GM19023 (cell line): ENCODE data around the gene C6orf89.
A peak's percentile ranks its signal among the peaks of the same experiment; 100 is the strongest.

Source experiments
- ATAC-seq: cut with Tn5 transposase; IDR thresholded peaks from one replicate; pipeline ENCODE4 v1.9.1; 2021; ENCODE audit warnings: mild to moderate bottlenecking, moderate library complexity; ENCODE audit not compliant: unreplicated experiment

C6orf89 gene

DNA sequence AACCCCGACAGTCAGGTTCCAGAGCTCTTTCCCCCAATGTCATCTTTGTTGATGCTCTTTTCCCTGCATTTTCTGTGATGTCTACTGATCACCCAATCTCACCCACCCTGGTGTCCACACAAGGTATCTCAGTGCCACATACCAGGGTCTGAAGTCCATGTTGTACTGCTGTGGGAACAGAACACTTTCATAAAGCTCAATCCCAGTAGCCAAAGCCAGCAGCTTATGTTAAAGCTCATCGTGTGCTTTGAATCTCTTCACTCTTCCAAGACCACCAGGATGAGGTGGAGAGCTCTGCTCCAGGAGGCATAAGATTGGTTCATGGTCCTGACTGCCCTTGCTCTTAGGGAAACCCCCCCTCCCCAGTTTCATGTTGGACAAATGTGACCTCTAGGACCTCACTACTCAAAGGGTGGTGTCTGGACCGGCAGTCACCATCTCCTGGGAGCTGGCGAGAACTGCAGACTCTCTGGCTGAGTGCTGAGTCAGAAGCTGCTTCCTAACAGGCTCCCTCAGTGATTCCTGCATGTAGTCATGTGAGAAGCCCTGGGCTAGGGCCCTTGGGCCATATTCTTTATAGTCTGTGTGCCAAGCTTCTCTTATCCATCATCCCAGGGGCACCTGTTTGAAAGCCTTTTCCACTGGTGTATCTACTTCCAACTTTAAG lies 33.1 kb upstream of the C6orf89 start:
- no peak for ATAC-seq

DNA sequence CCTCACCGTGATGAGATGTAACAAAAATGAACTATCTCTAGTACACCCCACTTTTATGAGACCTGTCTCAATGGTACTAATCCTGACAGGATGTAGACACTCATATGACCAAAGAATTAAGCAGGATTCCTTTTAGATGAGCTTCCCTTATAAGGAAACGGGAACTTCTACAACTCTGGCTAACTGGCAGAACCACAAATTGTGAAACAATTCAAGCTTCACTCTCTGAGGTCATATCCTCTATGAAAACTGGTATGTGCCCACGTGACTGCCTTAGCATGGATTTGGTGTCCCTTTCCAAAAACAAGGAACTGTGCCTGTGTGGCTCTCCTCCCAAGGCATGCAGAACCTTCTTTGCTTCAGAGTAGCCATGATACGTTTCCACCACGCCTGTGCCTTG lies 32.4 kb upstream of the C6orf89 start:
- no peak for ATAC-seq

DNA sequence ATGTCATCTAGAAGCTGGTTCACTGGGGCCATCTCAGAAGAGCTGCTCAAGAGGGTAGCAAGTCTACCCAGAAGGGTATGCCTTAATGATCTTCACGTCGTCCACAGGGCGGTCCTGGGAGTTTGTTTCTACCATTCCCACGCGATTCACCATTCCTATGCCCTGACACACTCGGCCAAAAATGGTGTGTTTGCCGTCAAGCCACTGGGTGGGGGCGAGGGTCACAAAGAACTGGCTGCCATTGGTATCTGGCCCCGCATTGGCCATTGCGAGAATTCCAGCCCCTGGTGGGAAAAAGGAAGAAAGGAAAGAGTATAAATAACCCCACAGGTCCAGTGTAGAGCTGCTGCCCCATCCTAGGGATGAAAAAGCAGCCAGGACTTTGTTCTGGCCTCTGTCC lies 30.0 kb upstream of the C6orf89 start:
- ATAC-seq = no peak

DNA sequence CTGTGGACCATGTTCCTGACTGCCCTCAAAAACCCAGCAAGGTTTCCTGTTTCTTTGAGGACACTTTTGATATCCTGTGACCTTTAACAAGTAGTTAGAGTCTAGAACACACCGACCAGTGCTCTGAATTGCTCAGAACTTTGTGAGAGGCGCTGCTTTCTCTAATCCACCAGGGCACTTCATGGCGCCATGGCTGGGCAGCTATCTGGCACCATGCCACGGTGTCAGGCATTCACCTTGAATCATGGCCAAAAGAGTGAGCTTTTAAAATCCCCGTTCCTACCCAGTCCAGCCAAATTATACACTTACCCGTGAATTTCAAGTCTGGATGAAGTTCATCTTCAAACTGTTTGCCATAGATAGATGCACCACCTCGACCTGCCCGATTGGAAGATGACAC lies 29.5 kb upstream of the C6orf89 start:
- ATAC-seq = no peak

DNA sequence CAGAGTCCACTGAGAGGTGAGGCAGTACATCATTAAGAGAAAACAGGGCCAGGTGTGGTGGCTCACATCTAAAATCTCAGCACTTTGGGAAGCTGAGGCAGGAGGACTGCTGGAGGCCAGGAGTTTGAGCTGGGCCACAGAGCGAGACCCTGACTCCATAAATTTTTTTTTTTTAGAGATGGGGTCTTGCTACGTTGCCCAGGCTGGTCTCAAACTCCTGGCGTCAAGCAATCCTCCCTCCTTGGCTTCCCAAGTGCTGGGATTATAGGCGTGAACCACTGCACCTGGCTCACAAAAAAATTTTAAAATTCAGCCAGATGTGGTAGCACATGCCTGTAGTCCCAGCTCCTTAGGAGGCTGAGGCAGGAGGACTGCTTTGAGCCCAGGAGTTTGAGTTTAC lies 28.4 kb upstream of the C6orf89 start:
- no peak for ATAC-seq

DNA sequence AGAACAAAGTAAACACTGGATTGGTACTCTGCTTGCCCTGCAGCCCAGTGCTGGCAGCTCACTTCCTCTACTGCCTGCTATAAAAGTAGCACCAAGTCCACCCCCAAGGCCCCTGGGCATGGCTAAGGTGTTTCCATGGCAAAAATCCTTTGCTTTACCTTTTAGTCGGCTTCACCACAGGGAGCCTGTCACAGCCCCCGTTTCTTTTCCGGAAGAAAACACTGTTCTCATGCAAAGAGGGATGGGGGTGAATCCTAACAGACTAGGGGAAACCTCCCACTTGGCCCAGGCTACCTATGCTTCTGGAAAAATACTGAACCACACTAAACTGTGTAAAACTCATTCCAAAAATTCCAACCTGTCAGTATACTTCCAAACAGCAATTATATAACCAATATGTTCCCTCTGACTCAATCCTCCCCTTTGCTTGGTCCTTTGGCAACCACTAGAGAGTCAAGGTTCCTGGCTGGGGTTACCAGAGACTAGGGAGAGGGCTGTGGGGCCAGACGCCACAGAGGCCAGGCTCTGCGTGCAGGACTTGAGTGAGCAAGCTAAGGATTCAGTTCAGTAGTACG lies 27.3 kb upstream of the C6orf89 start:
- ATAC-seq = no peak

DNA sequence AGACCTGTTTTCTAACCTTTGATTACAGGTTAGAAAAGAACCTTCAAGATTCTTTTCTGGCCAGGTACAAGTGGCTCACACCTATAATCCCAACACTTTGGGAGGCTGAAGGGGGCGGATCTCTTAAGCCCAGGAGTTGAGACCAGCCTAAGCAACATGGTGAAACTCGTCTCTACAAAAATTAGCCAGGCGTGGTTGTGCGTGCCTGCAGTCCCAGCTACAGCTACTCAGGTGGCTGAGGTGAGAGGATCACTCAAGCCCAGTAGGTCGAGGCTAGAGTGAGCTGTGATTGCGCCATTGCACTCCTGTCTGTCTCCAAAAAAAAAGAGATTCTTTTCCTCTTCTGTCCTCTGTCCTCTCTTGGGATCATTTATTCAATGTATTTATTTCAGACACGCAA lies 25.6 kb upstream of the C6orf89 start:
- no peak for ATAC-seq

DNA sequence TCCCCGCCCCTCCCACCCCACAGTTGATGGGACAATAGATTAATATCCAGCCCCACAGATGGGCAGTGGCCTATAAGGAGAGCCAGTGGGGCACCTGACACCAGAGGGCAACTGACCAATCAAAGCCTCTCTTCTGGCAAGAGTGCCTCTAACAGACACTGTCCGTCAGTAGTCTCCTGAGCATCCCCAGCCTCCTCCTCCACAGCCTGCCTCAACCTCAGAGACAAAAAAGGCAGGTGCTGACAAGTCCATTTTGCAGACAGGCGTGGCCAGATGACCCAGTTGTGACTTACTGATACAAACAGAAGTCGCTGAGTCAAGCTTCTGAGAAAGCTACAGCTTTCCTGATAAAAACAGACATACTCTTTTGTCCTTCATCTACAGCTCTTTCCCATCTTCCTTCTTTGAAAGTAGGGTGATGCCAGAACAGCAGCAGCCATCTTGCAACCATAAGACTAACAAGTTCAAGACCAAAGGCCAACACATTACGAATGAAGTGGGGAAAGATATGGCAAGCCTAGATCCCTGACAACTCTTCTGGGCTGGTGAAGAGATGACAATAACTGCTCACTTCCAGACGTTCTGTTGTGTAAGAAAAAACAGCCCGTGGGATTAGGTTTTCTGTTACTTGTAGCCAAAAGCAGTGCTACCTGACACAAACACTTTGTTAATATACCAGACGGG lies 23.4 kb upstream of the C6orf89 start:
- ATAC-seq = no peak

DNA sequence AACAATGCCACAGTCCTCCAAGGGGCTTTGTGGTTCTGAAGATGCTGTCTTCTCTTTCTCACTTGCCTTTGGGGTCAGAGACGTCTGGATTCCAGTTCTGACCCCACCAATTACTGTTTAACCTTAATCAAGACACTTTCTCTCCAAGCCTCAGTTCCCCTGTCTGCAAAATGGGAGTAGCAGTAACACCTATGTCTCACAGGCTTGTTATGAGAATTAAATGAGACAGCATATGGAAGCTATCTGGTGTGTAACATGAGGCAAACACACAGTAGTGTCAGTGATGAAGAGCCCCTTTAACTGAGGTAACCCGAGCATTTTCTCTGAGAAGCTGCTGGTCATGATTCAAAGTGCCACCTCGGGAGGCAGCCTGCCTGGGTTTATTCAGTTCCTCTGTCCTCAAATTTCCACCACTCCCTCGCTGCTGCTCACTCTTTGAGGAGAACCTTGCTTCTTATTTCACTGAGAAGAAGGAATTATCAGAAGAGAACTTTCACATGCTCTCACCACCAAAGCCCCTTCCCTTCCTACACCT lies 22.8 kb upstream of the C6orf89 start:
- no peak for ATAC-seq

DNA sequence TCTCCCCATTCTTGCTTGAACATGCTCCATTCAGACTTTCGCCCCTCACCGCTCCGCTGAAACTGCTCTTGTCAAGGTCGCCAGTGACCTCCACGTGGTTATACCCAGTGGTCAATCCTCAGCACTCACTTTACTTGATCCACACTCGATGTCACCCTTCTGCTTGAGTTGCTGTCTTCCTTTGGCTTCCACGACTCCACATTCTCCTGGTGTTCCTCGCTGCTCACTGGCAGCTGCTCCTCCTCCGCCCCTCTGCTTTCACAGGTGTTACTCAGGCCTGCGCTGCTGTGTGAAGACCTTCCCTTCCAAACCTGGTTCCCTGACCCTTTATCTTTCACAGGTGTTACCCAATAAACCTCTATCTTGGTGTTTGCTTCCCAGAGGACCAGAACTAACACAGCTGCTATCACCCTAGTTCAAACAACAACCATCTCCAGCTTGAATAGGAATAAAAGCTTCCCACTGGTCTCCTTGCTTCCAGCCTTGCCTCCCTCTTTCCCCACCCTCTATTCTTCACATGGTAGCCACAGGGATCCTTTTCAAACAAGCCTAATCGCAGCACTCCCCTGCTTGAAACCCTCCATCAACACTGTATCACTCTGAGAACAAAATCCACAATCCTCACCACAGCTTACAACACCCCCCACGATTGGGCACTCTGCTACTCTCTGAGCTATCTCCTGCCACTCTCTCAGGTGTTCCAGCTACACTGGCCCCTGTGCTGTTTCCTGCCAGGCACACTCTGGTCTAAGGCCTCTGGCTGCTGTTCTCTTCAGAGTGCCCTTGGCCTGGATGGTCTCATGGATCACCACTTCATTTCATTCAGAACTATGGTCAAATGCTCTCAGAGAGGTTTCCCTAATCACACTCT lies 21.8 kb upstream of the C6orf89 start:
- ATAC-seq = no peak

DNA sequence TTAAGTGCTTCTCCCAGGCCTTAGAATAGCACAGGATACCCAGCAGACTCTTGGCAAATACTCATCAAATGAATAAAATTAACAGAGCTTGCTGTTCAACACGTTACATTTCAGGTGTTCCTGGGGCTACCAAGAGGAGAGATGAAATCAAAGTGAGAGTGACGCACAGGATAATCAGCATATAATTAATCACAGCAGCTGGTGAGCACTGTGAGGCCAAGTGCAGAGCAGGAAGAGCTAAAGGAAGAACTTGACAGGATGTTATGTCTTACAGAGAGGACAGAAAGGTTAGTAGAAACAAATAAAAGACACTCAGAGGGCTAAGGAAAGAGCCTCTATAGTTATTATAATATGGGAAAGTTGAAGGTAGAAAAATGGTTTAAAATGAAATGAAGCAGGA lies 19.9 kb upstream of the C6orf89 start:
- no peak for ATAC-seq

DNA sequence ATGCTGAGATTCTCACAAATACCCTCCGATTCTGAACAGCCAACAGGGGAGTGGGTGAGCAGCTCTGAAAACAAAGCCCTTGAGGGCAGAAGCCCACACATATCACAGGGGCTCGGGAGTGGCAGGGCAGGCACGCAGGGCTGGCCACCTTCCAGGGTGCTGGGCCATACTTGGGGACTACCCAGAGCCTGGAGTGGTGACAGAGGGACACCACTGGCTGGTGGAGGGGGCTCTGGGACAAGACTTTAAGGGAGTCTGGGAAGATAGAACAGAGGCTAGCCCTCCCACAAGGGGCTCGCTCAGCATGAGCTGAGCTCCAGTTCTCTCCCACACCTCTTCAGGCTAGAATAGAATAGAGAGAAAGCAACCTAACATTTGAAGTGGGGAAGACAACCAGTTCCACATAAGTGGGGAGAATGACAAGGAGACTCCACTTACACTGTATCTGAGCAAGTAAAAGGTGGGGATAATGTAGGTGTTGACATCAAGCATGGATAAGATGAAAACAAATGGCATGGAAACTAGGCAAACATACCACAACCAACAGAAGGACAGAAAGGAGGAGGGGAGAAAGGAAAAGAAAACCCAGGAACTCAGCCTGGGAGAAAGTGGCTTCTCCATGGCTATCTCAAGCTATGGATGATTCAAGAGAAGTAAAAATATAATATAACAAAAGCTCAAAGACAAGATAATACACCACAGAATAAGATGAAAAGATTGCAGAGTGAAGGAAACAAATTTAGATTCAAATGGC lies 18.1 kb upstream of the C6orf89 start:
- no peak for ATAC-seq

DNA sequence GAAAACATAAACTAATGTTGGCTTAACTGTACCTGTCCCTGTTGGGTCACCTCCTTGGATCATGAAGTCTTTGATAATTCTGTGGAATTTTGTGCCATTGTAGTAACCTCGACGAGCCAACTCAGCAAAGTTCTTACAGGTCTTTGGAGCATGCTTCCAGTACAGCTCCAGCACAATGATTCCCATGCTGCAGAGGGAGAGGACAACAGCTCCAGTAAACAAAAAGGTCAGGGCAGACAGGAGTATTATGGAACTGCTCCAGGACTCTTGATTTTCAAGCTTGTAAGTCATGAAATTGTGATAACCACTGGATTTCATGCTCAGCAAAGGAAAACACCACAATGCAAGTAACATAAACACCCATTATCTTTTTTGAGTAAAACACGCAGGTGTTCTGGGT lies 14.1 kb upstream of the C6orf89 start:
- no peak for ATAC-seq

DNA sequence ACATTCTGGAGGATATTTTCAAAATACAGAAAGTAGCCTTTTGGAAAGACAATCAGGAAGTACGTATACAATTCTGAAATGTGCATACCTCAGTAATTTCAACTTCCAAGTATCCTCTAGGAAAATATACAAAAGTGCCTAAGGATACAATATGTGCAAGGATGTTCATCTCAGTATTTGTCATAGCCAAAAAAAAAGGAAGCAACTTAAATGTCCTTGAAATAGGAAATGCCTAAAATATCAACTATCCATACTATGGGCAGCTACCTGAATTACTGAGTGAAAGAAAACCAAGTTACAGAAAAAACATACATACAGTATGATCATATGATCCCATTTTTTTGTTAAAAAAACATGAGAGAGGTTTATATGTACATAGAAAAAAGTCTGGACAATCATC lies 12.6 kb upstream of the C6orf89 start:
- no peak for ATAC-seq

DNA sequence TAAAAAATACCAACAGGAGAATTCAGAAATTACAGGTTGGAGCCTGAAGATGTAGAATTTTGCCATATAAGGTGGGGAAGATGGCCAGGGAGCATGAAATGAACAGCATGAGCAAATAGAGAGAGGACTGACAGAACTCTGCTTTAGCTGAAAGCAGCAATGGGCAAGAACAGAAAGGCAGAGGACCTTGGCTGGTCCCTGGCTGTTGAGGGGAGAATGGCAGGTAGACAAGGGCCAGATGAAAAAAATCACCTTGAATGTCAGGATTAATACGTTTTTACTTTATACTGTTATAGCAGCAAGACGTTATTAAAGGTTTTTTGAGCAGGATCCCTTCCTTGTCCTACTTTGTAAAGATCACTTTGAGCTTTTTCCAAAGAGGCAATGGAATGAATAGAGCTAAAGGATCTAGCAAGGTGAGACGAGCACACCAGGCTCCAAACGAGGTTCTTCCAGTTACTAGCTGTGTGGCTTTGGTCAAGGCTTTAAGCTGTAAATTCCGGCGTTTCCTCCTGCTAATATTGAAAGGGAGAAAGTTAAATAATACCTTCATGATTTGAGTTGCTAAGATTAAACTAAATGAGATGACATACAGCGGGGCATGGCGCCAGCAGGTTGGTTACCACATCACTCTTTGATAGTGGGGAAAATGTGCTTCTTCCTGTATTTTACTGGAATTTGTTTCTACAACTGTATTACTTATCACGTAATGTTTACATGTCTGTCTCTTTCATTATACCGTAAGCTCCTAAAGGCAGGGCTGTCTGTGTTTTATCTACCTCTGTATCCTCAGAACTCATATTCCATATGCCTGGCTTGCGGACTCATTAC lies 11.9 kb upstream of the C6orf89 start:
- ATAC-seq = no peak

DNA sequence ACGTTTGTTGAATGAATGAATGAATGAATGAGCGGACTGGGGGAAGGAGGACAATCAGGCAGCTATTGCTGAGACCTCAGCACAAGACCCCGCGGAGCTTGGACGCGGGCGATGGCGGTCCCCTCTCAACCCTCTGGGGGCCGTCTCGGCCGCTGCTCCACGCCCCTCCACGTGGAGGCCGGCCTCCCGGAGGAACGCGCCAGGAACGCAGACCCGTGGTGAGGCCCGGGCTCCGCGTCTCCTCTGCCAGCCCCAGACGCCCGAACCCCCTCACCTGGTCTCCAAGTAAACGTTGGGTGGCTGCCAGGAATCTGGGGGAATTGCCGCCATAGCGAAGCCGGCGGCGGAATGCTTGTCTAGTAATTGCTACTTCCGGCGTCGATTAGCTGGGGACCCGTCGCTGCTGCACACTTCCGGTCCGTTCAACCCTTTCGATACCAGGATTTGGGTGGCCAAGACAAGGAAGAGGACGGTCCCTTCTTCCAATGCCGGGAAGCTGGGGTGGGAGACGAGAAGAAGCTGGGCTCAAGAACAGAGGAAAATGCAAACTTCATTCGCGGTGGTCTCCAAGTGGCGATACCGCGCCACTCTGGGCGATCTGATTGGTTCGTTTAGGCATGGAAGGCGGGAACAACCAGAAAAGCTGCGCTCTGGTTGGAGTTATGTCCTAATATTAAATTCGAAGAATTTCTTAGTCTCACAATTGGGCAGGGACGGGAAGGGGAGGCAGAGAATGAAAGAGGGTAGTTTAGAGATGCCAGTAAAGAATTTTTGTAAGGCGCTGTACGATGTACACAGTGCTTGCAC lies 11.1 kb upstream of the C6orf89 start, which contains the start of gene PPIL1:
Gene PPIL1, minus strand, starts transcription at position 361 of the 807 bp plus-strand sequence. Its CDS starts 31 bp downstream, at position 330.
- ATAC-seq = peak; percentile 77

DNA sequence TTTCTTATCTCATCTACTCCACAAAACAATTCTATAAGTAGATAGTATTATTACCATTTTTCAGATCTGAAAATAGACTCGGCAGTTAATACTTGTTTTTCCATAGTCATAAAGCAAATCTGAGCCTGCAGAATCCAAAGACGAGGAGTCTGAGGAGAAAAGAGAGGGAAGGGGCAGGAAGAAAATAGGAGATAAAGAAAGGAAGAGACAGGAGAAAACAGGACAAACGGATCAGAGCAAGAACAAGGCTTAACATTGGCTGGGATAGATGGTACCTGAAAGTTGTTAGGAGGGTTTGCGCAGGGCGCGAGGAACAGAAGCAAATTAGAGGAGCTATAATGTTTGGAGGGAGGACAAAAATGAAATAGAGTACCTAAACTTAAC lies 10.5 kb upstream of the C6orf89 start:
- no peak for ATAC-seq

DNA sequence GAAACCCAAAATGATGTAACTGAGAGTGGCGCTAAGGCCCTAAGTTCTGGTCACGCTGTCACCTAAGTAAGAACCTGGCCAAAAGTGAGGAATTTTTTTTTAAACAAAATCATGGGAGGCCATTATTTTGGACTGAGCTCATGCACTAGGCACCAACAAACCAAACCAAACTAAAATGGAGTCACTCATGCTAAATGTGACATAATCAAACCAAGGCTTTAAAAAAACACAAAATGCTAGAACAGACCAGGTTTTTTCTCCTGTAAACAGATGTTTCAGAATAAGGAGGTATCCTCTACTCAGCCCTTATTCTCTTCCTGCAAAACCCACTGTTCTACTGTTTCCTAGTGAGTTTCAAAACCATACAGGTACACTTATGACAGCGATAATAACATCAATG lies 1.1 kb upstream of the C6orf89 start:
- no peak for ATAC-seq
